HG03432 (cell line): ENCODE measurements around the gene TKTL1.

Experiments
- ATAC-seq: cut with Tn5 transposase; IDR thresholded peaks from one replicate; pipeline ENCODE4 v1.9.1; 2021; ENCODE audit warnings: mild to moderate bottlenecking, moderate library complexity; ENCODE audit not compliant: unreplicated experiment

TKTL1 gene

DNA sequence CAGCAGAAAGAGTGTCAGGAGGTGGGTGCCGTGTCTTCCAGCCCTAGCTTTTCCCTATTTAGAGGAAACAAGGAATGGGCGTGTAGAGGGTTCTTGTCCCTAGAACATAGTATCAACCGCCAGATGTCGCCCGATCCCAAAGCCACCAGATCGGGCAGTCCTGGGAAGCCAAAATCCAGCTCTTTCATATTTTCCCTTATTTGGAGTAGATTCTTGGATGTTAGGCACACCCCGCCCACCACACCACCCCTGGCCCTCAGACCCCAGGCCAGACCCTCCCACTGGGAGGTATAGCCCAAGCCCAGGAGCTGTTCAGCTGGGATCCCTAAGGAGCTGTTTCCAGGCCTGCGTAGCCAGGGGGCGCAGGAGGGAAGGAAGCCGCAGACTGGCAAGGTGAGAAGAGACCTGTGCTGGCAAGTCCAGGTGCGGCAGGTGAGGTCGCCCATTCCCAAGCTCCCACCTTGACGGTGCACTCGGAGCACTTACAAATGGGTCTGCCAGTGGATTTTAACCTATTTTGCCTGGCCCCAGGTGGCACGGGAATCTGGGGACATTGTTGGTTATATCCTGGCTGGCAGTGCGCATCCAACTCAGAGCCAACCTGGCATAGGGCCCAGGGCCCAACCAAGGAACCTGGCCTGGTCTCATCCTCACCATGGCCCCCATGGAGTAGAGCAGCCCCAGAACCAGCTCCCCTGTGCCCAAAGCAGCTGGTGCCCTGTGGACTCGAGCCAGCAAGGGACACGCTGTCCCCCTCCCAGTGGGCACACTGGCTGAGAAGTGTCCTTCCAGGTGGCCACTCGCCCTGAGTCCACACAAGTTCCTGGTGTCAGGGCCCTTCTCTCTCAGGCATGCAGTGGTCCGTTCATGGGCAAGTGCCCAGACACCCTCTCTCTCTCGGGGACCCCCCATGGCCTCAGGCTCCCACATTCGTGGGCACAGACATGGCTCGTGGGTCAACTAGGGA is 78.0 kb downstream of the TKTL1 start:
- no peak for ATAC-seq

DNA sequence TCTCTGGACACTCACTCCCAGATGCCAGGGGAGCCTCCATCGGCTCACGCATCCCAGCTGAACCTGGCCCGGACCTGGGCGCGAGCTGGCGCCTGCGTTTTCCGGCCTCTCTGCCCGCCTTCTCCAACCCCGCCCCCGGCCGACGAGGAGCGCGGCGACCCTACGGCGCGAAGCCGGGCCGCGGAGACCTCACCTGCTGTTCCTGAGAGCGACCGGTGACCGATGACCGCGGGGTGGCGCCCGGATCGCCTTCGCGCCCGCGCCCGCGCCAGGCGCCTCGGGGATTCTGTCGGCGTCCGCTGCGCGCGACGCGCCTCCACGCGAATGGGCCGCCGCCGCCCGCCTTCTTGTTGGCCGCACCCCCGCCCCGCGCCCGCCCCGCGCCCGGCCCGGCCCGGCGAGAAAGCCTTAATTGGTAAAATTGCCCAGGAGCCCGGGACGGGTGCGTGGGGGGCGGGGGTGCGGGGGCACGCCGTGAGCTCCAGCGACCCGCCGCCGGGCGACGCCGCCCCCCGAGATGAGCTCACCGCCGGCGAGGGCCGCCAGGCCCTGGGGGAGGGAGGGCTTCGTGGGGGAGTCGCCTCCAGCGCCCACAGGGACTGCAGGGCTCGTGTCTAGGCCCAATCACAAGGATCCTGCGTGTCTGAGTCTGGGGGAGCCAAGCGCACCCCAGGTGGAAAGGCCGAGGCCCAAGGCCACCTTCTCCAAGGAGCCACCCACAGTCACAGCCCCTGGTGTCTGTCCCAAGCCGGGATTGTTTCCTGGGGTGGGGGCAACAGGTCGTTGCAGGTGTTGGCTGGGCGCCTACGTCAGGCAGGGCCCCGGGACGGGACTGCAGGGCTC is 78.9 kb downstream of the TKTL1 start, which contains the start of gene FLNA:
Gene FLNA, minus strand, starts transcription at position 322 of the 843 bp plus-strand sequence. CDS start 3,389 bp downstream, outside the sequence.
- no peak for ATAC-seq

DNA sequence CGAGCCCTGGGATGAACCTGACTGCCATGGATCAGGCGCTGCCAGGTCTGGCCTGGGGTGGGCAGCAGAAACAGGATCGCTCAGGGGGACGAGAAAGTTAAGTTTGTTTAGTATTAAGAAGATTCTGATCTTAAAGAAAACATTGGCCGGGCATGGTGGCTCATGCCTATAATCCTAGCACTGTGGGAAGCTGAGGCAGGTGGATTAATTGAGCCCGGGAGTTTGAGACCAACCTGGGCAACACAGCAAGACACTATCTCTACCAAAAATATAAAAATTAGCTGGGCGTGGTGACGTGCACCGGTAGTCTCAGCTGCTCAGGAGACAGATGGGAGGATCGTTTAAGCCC is 79.5 kb downstream of the TKTL1 start:
- no peak for ATAC-seq

DNA sequence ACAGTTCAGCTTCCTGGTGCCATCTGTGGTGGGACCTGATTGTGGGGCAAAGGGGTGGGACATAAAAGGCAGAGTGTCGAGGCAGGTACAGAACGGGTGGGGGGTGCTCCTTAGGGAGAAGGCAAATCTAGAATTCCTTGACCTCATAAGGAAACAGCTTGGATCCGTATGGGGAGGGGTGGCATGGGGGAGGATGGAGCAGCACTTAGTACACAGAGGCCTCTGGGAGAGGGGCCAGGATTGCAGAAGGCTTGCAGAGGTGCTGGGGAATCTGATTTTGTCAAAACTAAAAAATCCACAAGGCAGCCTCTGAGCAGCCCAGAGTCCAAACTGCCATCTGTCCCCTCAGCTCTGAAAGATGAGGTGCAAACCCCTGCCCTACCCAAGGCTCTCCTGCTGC is 81.2 kb downstream of the TKTL1 start:
- no peak for ATAC-seq

DNA sequence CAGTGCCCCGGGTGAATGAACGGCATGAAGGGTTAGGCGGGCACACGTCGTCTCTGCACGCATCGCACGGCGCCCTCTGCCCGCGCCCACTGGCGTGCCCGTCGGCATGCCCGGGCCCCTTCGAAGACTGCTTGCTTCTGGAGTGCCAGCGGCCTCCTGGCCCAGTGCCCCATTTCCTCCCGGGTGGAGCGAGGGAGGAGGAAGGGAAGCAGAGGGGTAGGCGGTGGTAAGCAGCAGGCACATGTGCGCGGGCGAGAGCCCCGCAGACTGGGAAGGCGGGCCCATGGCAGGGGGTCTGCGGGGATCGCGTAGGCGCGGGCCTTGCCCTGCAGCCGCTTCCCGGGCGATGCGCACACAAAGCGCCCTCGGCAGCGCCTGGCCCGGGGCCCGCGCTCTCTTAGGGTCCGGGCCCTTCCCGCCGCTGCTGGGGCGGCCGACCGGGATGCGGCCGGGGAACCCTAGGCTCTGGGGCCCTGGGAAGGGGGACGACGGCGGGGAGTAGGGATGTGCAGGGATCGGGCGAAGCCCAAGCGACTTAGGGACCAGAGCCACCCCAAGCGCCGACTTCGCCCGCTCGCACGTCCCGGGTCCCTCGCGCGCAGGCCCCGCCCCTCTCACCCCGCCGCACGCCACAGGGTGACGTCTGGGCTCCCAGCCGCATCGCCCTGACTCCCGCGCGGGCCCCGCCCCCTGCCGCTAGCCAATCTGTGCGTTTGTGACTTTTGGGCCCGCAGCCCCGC is 82.6 kb downstream of the TKTL1 start:
- peak; percentile 8 for ATAC-seq

DNA sequence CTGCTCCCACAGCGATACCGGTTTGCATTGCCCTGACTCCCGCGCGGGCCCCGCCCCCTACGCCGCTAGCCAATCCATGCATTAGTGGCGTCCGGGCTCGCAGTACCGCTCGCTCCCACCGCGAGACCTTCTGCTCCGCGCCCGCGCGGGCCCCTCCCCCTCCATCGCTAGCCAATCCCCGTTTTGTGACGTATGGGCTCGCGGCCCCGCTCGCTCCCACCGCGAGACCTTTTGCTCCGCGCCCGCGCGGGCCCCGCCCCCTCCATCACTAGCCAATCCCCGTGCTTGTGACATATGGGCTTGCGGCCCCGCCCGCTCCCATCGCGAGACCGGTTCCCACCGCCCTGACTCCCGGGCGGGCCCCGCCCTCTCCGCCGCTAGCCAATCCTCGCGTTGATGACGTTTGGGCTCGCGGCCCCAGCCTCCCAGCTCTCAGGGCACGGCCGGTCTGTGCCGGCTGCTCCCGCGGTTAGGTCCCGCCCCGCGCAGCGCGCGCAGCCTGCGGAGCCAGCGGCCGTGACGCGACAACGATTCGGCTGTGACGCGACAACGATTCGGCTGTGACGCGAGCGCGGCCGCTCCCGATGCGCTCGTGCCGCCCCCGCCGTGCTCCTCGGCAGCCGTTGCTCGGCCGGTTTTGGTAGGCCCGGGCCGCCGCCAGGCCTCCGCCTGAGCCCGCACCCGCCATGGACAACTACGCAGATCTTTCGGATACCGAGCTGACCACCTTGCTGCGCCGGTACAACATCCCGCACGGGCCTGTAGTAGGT is 83.4 kb downstream of the TKTL1 start, which contains the start of gene EMD:
Gene EMD, plus strand, starts transcription at position 497 of the 770 bp plus-strand sequence. Its CDS starts 190 bp downstream, at position 687.
- peak; percentile 83 for ATAC-seq

DNA sequence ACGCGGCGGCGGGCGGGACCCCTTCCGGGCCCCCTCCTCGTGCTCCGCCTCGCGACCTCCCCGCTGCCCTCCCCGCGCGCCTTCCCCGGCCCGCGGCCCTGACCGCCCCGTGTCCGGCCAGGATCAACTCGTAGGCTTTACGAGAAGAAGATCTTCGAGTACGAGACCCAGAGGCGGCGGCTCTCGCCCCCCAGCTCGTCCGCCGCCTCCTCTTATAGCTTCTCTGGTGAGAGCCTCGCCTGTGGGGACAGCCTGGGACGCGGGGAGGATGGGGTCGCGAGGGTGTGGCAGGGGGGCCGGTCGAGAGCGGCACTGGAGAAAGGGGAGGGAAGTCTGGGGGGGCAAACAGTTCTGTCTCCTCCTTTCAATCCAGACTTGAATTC is 84.0 kb downstream of the TKTL1 start:
- no peak for ATAC-seq
